ENCODE data around the gene PAN2. TPM values are rescaled to one million over a fixed set of nuclear protein-coding genes. Genes with fewer than 3 reads are reported as not detected.

The PAN2 gene, protein sequence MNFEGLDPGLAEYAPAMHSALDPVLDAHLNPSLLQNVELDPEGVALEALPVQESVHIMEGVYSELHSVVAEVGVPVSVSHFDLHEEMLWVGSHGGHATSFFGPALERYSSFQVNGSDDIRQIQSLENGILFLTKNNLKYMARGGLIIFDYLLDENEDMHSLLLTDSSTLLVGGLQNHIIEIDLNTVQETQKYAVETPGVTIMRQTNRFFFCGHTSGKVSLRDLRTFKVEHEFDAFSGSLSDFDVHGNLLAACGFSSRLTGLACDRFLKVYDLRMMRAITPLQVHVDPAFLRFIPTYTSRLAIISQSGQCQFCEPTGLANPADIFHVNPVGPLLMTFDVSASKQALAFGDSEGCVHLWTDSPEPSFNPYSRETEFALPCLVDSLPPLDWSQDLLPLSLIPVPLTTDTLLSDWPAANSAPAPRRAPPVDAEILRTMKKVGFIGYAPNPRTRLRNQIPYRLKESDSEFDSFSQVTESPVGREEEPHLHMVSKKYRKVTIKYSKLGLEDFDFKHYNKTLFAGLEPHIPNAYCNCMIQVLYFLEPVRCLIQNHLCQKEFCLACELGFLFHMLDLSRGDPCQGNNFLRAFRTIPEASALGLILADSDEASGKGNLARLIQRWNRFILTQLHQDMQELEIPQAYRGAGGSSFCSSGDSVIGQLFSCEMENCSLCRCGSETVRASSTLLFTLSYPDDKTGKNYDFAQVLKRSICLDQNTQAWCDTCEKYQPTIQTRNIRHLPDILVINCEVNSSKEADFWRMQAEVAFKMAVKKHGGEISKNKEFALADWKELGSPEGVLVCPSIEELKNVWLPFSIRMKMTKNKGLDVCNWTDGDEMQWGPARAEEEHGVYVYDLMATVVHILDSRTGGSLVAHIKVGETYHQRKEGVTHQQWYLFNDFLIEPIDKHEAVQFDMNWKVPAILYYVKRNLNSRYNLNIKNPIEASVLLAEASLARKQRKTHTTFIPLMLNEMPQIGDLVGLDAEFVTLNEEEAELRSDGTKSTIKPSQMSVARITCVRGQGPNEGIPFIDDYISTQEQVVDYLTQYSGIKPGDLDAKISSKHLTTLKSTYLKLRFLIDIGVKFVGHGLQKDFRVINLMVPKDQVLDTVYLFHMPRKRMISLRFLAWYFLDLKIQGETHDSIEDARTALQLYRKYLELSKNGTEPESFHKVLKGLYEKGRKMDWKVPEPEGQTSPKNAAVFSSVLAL
- total RNA-seq = 10 to 100 TPM; 24.2 to 60.1 (median 28.9) TPM

DNA sequence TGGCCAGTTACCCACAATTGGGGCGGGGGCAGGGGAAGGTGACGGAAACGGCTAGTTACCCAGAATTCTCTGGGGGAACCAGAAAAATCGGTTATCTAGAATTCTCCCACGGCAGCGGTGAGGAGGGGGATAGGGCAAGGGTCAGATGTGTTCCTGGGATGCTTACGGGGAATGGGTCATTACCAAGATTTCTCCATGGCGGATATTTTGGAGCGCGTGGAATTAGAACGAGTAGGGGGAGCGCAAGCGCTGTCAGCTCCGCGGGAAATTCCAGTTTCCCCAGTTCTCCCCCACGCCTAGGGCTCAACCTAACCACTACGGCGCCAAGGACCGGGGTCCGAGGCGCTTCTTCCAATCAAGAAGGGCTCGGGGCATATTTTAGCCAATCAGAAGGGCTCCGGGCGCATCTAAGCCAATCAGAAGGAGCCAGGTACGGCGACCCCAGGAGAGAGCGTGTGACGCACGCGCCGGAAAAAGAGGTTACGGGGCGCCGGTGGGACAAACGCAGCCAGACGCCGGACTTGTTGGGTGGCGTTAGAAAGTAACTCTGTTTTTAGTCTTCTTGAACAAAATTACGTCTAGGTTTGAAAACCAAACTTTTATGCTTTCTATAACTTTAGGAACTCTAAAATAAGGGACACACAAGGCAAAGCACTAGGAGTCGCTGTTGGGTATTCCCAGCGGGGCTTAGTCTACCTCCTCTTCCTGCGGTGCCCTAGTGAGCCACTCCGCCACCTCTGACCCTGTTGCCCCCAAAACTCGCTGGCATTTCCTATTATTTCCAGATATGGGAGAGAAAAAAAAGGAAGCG lies at the start of gene PAN2:
TSS of gene PAN2 (minus strand) at position 322 of the 811 bp plus-strand sequence. CDS start 906 bp downstream, outside the sequence.
- 0 to 1% methylated on average over 41 to 45 of the region's 45 CpGs for WGBS, 2 donors
- TF ChIP-seq POLR2A (IDR thresholded peaks at IDR 0.05) = peak in 1 of 2 donors; percentile 66
- TF ChIP-seq, protein P1, sequence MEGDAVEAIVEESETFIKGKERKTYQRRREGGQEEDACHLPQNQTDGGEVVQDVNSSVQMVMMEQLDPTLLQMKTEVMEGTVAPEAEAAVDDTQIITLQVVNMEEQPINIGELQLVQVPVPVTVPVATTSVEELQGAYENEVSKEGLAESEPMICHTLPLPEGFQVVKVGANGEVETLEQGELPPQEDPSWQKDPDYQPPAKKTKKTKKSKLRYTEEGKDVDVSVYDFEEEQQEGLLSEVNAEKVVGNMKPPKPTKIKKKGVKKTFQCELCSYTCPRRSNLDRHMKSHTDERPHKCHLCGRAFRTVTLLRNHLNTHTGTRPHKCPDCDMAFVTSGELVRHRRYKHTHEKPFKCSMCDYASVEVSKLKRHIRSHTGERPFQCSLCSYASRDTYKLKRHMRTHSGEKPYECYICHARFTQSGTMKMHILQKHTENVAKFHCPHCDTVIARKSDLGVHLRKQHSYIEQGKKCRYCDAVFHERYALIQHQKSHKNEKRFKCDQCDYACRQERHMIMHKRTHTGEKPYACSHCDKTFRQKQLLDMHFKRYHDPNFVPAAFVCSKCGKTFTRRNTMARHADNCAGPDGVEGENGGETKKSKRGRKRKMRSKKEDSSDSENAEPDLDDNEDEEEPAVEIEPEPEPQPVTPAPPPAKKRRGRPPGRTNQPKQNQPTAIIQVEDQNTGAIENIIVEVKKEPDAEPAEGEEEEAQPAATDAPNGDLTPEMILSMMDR (IDR thresholded peaks at IDR 0.05) = no peak
- DNase-seq (ENCODE audit: low spot score in 2 of 2) = peak; percentile 96 to 99
- intact Hi-C loops (cut with DNase I; ENCODE audit: low total_unique reads) = no loop called here
- H3K4me3 ChIP-seq (ENCODE audit: low read depth, poor library complexity, severe bottlenecking) = peak within 1 kb of the TSS; percentile 39

DNA sequence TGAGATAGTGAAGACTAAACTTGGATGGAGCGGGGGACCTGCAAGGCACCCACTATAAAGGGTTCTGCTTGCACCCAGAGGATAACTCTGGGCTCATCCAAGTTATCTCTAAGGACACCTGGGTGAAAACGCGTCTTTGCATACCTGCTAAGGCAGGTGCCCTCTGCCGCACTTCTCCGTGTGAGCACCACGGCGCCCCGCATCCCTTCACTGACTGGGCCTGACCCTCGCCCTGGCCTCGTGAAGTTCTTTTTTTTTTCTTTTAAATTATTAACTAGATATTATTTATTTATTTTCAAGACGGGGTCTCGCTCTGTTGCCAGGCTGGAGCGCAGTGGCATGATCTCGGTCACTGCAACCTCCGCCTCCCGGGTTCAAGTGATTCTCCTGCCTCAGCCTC lies 48.8 kb upstream of the PAN2 start:
- no peak for TF ChIP-seq POLR2A (IDR thresholded peaks at IDR 0.05)
- TF ChIP-seq, protein P1 (IDR thresholded peaks at IDR 0.05) = no peak
- H3K4me3 ChIP-seq (ENCODE audit: low read depth, poor library complexity, severe bottlenecking) = no peak overlapping the region
- peak in 1 of 2 donors; percentile 23 for DNase-seq (ENCODE audit: low spot score in 2 of 2)
- WGBS, 2 donors = 94 to 95% methylated on average over 16 of the region's 16 CpGs
- intact Hi-C loops (cut with DNase I; ENCODE audit: low total_unique reads) = no loop called here

DNA sequence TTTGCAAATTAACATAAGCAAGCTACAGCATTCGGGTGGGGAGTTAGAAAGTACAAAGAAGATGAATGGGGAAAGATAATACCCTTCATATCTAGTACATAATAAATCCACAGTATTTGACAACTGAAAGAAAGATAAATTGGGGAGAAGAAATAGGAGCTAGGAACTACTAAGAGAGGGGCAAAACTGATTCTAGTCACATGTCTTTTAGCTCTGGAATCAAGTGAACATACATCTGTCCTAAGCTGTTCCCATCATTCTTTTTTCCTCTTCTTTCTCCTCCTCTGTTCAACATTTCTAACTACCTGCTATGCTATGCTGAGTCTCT lies 44.2 kb upstream of the PAN2 start:
- 49 to 61% methylated on average over 1 of the region's 1 CpG for WGBS, 2 donors
- H3K4me3 ChIP-seq (ENCODE audit: low read depth, poor library complexity, severe bottlenecking) = no peak overlapping the region
- intact Hi-C loops (cut with DNase I; ENCODE audit: low total_unique reads) = no loop called here
- TF ChIP-seq, protein P1 (IDR thresholded peaks at IDR 0.05) = no peak
- TF ChIP-seq POLR2A (IDR thresholded peaks at IDR 0.05) = no peak
- no peak for DNase-seq (ENCODE audit: low spot score in 2 of 2)

DNA sequence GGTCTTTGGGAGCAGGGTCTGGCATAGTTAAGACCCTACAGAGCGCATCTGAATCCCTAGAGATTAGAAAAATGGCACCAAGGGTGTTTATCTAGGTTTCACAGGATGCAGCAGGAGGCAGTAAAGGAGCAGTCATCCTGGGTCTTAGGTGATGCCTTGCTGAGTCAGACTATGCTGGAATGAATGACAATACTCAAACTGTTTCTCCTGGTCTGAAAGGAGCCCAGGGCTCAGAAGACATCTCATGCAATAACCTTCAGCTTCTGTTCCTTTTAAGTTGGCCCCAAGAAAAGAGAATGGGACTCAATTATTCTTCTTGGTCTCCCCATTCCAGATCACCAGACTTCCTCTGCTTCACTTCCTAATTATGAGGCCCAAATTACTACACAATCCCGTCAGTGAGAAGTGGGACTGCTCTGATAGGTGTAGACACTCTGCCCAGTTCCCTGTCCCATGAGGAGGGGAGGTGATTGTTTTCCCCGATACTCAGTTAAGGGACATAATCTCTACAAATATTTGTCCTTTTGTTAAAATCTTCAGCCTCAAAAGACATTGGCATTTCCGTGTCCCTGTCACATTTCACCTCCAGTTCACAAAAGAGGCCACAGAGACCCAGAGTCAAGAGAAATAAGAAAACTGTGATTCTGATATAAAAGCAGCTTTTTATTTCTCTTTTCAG lies 43.6 kb upstream of the PAN2 start:
- intact Hi-C loops (cut with DNase I; ENCODE audit: low total_unique reads) = no loop called here
- 72 to 84% methylated on average over 4 of the region's 4 CpGs for WGBS, 2 donors
- no peak overlapping the region for H3K4me3 ChIP-seq (ENCODE audit: low read depth, poor library complexity, severe bottlenecking)
- no peak for DNase-seq (ENCODE audit: low spot score in 2 of 2)
- TF ChIP-seq POLR2A (IDR thresholded peaks at IDR 0.05) = no peak
- TF ChIP-seq, protein P1 (IDR thresholded peaks at IDR 0.05) = no peak

Data from lower leg skin (tissue), 4 donors.